Aorta (tissue), 5 donors: ENCODE data around the gene CYB5D1. TPM values are rescaled to one million over a fixed set of nuclear protein-coding genes. Genes with fewer than 3 reads are reported as not detected.

ENCODE experiments used
- ATAC-seq: fragments of 200-7000 bp; cut with Tn5 transposase; one replicate; pipeline ENCODE4 v1.9.1; 2022; ENCODE audit warnings: moderate library complexity; ENCODE audit not compliant: low FRiP score
- DNase-seq, 2 donors: peaks; one replicate each; pipeline ENCODE4 v3.0.0-alpha.2; 2020
- H3K27ac ChIP-seq, 2 donors: one replicate each; pipeline ENCODE4 v1.5.1; 2013; ENCODE audit warnings: low read length in 2 of 2, mild to moderate bottlenecking in 2 of 2, moderate library complexity in 2 of 2, control low read depth in 1 of 2, inconsistent platforms in 1 of 2, low read depth in 1 of 2
- H3K27me3 ChIP-seq, 2 donors: one replicate each; pipeline ENCODE4 v1.6.1; 2013; ENCODE audit warnings: control low read depth in 1 of 2, low read length in 1 of 2, mild to moderate bottlenecking in 1 of 2, moderate library complexity in 1 of 2; ENCODE audit not compliant: insufficient read depth in 2 of 2, control insufficient read depth in 1 of 2
- H3K36me3 ChIP-seq, 2 donors: one replicate each; pipeline ENCODE4 v1.6.1; 2013; ENCODE audit warnings: control low read depth in 1 of 2, low read length in 1 of 2, mild to moderate bottlenecking in 1 of 2; ENCODE audit not compliant: insufficient read depth in 2 of 2, control insufficient read depth in 1 of 2
- H3K4me1 ChIP-seq, 2 donors: one replicate each; pipeline ENCODE4 v1.6.1; 2013; ENCODE audit warnings: low read length in 2 of 2, control low read depth in 1 of 2, mild to moderate bottlenecking in 1 of 2, moderate library complexity in 1 of 2; ENCODE audit not compliant: insufficient read depth in 2 of 2, control insufficient read depth in 1 of 2
- H3K4me3 ChIP-seq, 2 donors: one replicate each; pipeline ENCODE4 v1.5.1; 2013; ENCODE audit warnings: low read length in 2 of 2, control low read depth in 1 of 2, mild to moderate bottlenecking in 1 of 2
- H3K9me3 ChIP-seq: one replicate; pipeline ENCODE4 v1.6.1; 2013; ENCODE audit warnings: mild to moderate bottlenecking, low read length; ENCODE audit not compliant: control insufficient read depth
- WGBS, 2 donors: extraction: QIAGEN DNeasy Blood & Tissue Kit; methylation state at CpG; one replicate each; pipeline ENCODE4 v1.1.7; 2013; 5-methylcytosine and 5-hydroxymethylcytosine counted together
- intact Hi-C, 2 donors: fragments of 100-400 bp; cut with DNase I; formaldehyde crosslinking; loops; one replicate each; pipeline versions ENCODE4 v1.14.2 to v1.15.0; 2022
- polyA plus RNA-seq, 2 donors: library from polyadenylated mRNA; stranded (reverse); fragments of 200-250 nt; gene quantifications; one replicate each; pipeline ENCODE4 v1.2.3, GENCODE V29; 2013
- total RNA-seq, 2 donors: library from RNA; stranded (reverse); fragmentation: NEBNext Ultra II Directional; extraction: Animal tissue kit (Norgen Biotek cat#: 25700); gene quantifications; one replicate each; pipeline ENCODE4 v1.2.1, GENCODE V29; 2021
- donor health status: healthy with polysubstance abuse.
- donor health status: Bipolar disorder and iron deficiency.
- donor health status: DM: no; HTN: no; CAD: no.
- donor health status: DM: no; HTN: no; CAD: no.
- donor health status: DM: yes; HTN: yes; CAD: no.

CYB5D1 gene
- total and polyA plus RNA-seq, 4 donors, result 6.1 to 12.5 (median 9.4) TPM

- peak in 1 of 2 donors; percentile 41 for DNase-seq
- no peak overlapping the region for H3K27ac ChIP-seq
- intact Hi-C loops, result no loop called here
- no peaks in the 10 kb centered on the region for H3K27me3 ChIP-seq
- H3K36me3 ChIP-seq, result no peaks in the 10 kb centered on the region
- 77 to 78% methylated on average over 10 of the region's 10 CpGs for WGBS, 2 donors
- no peak overlapping the region for H3K4me3 ChIP-seq
- no peaks in the 10 kb centered on the region for H3K9me3 ChIP-seq
- no peak for ATAC-seq
- no peaks in the 10 kb centered on the region for H3K4me1 ChIP-seq
These were observed 25.4 kb upstream of the CYB5D1 start for GRCh38 chr17:7832431-7832830.

- WGBS, 2 donors, result 34 to 37% methylated on average over 19 of the region's 19 CpGs
- no peaks in the 10 kb centered on the region for H3K9me3 ChIP-seq
- DNase-seq (peak in 1 of 2 donors; percentile 50), ATAC-seq (no peak)
- H3K36me3 ChIP-seq, result no peaks in the 10 kb centered on the region
- H3K27me3 ChIP-seq, result no peaks in the 10 kb centered on the region
- no peaks in the 10 kb centered on the region for H3K4me1 ChIP-seq
- no peak overlapping the region for H3K27ac ChIP-seq
- intact Hi-C loops, result no loop called here
- H3K4me3 ChIP-seq, result no peak overlapping the region
These were observed 24.6 kb upstream of the CYB5D1 start for GRCh38 chr17:7833011-7833794.

GRCh38 chr17:7833795-7834541 lies 23.8 kb upstream of the CYB5D1 start, which contains the start of gene KDM6B:
Gene KDM6B, plus strand, starts transcription at chr17:7834217. Its CDS starts 11,338 bp downstream, at chr17:7845555.
- H3K9me3 ChIP-seq, result no peaks in the 10 kb centered on the region
- H3K36me3 ChIP-seq, result no peaks in the 10 kb centered on the region
- peak within 1 kb of the TSS; percentile 43 to 72 for H3K4me3 ChIP-seq
- no peaks in the 10 kb centered on the region for H3K27me3 ChIP-seq
- H3K4me1 ChIP-seq, result no peaks in the 10 kb centered on the region
- ATAC-seq, result peak; percentile 87
- peak within 1 kb of the TSS in 1 of 2 donors; percentile 90 for H3K27ac ChIP-seq
- 0 to 1% methylated on average over 41 to 49 of the region's 49 CpGs for WGBS, 2 donors
- DNase-seq, result peak; percentile 96 to 97
- intact Hi-C loops, result no loop called here

DNA sequence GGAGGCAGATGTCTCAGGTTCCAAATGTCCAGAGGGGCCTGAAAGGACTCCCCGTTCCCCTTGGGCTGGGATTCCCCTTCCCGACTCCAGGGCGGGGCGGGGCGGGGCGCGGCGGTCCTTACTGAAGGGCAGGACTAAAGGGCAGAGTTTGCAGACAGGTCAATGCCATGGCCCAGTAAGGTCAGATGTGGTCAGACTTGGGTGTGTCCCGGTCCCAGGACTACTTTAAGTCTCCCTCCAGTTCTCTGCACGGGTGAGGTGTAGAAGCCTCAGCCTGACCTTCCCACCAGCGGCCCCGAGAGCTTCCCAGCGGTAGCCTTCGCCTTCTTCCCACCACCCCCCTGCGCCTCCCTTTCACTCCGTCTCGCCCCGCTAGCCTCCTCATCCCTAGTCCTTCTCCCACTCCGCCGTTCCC lies 23.3 kb upstream of the CYB5D1 start:
- no peaks in the 10 kb centered on the region for H3K36me3 ChIP-seq
- no peaks in the 10 kb centered on the region for H3K4me1 ChIP-seq
- 1% methylated on average over 18 to 20 of the region's 20 CpGs for WGBS, 2 donors
- H3K9me3 ChIP-seq, result no peaks in the 10 kb centered on the region
- H3K27ac ChIP-seq, result peak overlapping the region in 1 of 2 donors; percentile 90
- no peaks in the 10 kb centered on the region for H3K27me3 ChIP-seq
- intact Hi-C loops, result no loop called here
- H3K4me3 ChIP-seq, result peak overlapping the region; percentile 43 to 72
- DNase-seq (peak; percentile 78 to 90), ATAC-seq (peak; percentile 49)

DNA sequence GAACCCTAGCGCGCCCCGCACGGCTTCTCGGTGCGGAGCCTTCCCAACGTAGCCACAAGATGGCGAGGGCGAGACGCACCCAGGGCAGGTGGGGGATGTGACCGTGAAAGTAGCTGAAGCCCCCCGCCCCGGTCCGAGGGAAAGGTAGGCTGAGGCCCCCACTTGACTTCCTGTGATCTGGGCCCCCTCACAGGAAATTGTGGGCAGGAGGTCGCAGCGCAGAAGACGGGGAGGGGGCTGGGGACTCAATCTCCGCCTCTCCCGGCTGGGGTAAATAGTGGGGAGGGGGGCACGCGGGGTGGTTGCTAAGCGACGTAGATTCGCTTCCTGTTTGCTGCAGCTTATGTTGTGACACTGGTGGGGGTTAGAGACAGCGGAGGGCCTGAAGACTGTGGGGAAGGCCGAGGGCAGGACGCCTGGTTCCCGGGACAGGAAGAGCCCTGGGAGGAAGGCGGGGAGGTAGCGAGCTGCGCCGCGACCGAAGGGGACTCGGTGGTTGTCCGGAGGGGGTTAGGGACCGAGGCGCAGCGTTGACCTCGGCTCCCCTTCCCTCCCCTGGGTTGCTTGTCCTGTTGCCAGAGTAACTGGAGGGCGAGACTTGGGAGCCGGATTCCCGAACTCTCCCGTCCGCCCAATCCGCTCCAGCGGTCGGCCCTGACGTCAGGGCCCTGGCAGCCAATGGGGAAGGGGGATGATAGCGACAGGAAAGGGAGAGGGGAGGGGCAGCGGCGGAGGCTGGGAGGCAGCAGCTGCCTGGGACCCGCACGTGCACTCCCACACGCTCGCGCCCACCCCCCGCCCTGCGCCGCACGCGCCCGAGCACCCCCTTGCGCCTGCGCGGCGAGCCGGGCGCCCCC lies 22.6 kb upstream of the CYB5D1 start:
- no peaks in the 10 kb centered on the region for H3K27me3 ChIP-seq
- ATAC-seq (peak; percentile 88), DNase-seq (peak; percentile 98 to 99)
- no peaks in the 10 kb centered on the region for H3K4me1 ChIP-seq
- peak overlapping the region; percentile 73 to 80 for H3K4me3 ChIP-seq
- H3K27ac ChIP-seq, result peak overlapping the region in 1 of 2 donors; percentile 92
- 0 to 1% methylated on average over 44 to 69 of the region's 69 CpGs for WGBS, 2 donors
- H3K9me3 ChIP-seq, result no peaks in the 10 kb centered on the region
- H3K36me3 ChIP-seq, result no peaks in the 10 kb centered on the region
- intact Hi-C loops, result no loop called here

- Histone ChIP-seq H3K27ac (peak overlapping the region; percentile 71 to 92), H3K4me1 (no peaks in the 10 kb centered on the region), H3K9me3 (no peaks in the 10 kb centered on the region), H3K4me3 (peak overlapping the region; percentile 73 to 80), H3K36me3 (no peaks in the 10 kb centered on the region), H3K27me3 (no peaks in the 10 kb centered on the region)
- intact Hi-C loops, result no loop called here
- ATAC-seq, result peak; percentile 2
- 1% methylated on average over 50 to 61 of the region's 61 CpGs for WGBS, 2 donors
- peak; percentile 73 to 89 for DNase-seq
These were observed 21.8 kb upstream of the CYB5D1 start for GRCh38 chr17:7835814-7836595.

GRCh38 chr17:7836596-7837407 lies 21.0 kb upstream of the CYB5D1 start:
- ATAC-seq, result peak; percentile 20
- intact Hi-C loops, result no loop called here
- H3K4me3 ChIP-seq, result peak overlapping the region in 1 of 2 donors; percentile 73
- DNase-seq, result peak; percentile 85 to 95
- 3% methylated on average over 19 of the region's 19 CpGs for WGBS, 2 donors
- no peaks in the 10 kb centered on the region for H3K27me3 ChIP-seq
- H3K4me1 ChIP-seq, result no peaks in the 10 kb centered on the region
- no peaks in the 10 kb centered on the region for H3K9me3 ChIP-seq
- H3K36me3 ChIP-seq, result no peaks in the 10 kb centered on the region
- H3K27ac ChIP-seq, result peak overlapping the region in 1 of 2 donors; percentile 11
